AG04450 (cell line): ENCODE data around the gene PMEL. TPM values are rescaled to one million over a fixed set of nuclear protein-coding genes. Genes with fewer than 3 reads are reported as not detected.

Experiments used
- CTCF ChIA-PET: fragments of 300-600, 350-600 bp; formaldehyde crosslinking; extraction: SDS; loops from one replicate; lab custom pipeline; 2022; ENCODE audit warnings: antibody characterized with exemption, inconsistent platforms; lab: Charles Lee
- POLR2A ChIA-PET: fragments of 350-600 bp; formaldehyde crosslinking; extraction: SDS; loops from one replicate; lab custom pipeline; 2021; ENCODE audit warnings: antibody characterized with exemption, inconsistent platforms; lab: Yijun Ruan, JAX
- DNase-seq: peaks from one replicate; pipeline ENCODE4 v3.0.0-alpha.2; 2011; ENCODE audit warnings: low read depth, low spot score
- H3K27ac ChIP-seq: one replicate; pipeline ENCODE4 v1.5.1; 2012; ENCODE audit warnings: low read depth, low read length, control low read depth
- H3K27me3 ChIP-seq: one replicate; pipeline ENCODE4 v1.6.0; 2012; ENCODE audit warnings: low read length; ENCODE audit not compliant: control insufficient read depth, insufficient read depth
- H3K4me3 ChIP-seq: 2 replicates; pipeline ENCODE4 v1.5.1; 2011; ENCODE audit warnings: mild to moderate bottlenecking, low read depth, low read length, control low read depth
- H3K9me3 ChIP-seq: 2 replicates; pipeline ENCODE4 v1.5.1; 2012; ENCODE audit warnings: low read length; ENCODE audit not compliant: control insufficient read depth, insufficient read depth
- polyA plus RNA-seq: library from polyadenylated mRNA; depleted of rRNA; stranded (reverse); fragments of >200 nt; gene quantifications from 2 replicates; pipeline ENCODE4 v1.2.3, GENCODE V29; 2011
- TF ChIP-seq, protein P1 (sequence below): IDR thresholded peaks from 2 replicates; pipeline ENCODE4 v1.5.1; 2011; ENCODE audit warnings: low read depth, low read length, control low read depth, inconsistent platforms

PMEL gene
- polyA plus RNA-seq, 1 experiment, result 1.6 TPM

DNA sequence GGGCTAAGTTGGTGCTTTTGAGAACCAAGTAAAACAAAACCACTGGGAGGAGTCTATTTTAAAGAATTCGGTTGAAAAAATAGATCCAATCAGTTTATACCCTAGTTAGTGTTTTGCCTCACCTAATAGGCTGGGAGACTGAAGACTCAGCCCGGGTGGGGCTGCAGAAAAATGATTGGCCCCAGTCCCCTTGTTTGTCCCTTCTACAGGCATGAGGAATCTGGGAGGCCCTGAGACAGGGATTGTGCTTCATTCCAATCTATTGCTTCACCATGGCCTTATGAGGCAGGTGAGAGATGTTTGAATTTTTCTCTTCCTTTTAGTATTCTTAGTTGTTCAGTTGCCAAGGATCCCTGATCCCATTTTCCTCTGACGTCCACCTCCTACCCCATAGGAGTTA is 6.2 kb upstream of the PMEL start:
- peak overlapping the region; percentile 31 for H3K4me3 ChIP-seq
- H3K9me3 ChIP-seq, result peaks cover 4% of the 10 kb centered on the region; the same call in 1 of the 2 replicates
- CTCF ChIA-PET, result interaction anchor here (0.9 kb wide), 1 partner anchor 17 kb away, joined by 5 read pairs; no protein-coding TSS in a partner anchor
- H3K27ac ChIP-seq, result peak overlapping the region; percentile 48
- POLR2A ChIA-PET, result no interaction called here
- DNase-seq, result no peak
- H3K27me3 ChIP-seq, result no peaks in the 10 kb centered on the region
- TF ChIP-seq, protein P1, sequence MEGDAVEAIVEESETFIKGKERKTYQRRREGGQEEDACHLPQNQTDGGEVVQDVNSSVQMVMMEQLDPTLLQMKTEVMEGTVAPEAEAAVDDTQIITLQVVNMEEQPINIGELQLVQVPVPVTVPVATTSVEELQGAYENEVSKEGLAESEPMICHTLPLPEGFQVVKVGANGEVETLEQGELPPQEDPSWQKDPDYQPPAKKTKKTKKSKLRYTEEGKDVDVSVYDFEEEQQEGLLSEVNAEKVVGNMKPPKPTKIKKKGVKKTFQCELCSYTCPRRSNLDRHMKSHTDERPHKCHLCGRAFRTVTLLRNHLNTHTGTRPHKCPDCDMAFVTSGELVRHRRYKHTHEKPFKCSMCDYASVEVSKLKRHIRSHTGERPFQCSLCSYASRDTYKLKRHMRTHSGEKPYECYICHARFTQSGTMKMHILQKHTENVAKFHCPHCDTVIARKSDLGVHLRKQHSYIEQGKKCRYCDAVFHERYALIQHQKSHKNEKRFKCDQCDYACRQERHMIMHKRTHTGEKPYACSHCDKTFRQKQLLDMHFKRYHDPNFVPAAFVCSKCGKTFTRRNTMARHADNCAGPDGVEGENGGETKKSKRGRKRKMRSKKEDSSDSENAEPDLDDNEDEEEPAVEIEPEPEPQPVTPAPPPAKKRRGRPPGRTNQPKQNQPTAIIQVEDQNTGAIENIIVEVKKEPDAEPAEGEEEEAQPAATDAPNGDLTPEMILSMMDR, result no peak

DNA sequence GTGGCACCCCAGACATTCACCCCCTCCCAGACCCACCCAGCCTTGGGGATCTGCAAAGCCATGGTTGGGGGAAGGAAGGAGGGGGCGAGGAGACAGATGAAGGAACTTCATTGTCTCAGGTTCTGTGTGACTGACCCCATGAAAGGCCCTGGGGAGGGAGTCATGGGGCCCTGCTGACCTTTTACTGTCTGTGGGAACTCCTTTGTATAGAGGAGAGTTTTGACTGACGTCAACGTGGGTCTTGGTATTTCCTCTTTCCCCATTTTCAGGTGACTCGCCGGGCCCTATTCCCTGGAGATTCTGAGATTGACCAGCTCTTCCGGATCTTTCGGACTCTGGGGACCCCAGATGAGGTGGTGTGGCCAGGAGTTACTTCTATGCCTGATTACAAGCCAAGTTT is 4.9 kb upstream of the PMEL start:
- DNase-seq, result no peak
- H3K27ac ChIP-seq, result peak overlapping the region; percentile 52
- CTCF ChIA-PET, result interaction anchor here (1.0 kb wide), 1 partner anchor 16 kb away, joined by 3 read pairs; no protein-coding TSS in a partner anchor
- POLR2A ChIA-PET, result interaction anchor here (0.7 kb wide), 1 partner anchor 25 kb away, joined by 7 read pairs; no protein-coding TSS in a partner anchor
- peaks cover 4% of the 10 kb centered on the region; the same call in 1 of the 2 replicates for H3K9me3 ChIP-seq
- TF ChIP-seq, protein P1, result no peak
- no peak overlapping the region for H3K4me3 ChIP-seq
- no peaks in the 10 kb centered on the region for H3K27me3 ChIP-seq

DNA sequence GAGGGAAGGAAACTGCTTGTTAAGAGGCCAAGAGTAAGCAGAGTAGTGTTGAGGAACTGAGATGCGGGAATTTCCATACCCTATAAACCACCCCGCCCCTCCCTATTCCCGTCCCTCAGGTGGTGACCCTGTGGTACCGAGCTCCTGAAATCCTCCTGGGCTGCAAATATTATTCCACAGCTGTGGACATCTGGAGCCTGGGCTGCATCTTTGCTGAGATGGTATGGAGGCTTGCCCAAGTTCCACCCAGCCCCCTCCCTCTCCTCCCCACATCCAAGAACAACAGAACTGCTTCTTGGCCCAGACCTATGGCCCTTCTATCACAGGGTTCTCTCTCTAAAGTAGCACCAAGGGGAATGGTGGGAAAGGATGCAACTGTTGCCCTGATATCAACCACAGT is 3.5 kb upstream of the PMEL start:
- TF ChIP-seq, protein P1, result no peak
- Histone ChIP-seq H3K27me3 (no peaks in the 10 kb centered on the region), H3K9me3 (peaks cover 4% of the 10 kb centered on the region; the same call in 1 of the 2 replicates), H3K27ac (no peak overlapping the region), H3K4me3 (no peak overlapping the region)
- no peak for DNase-seq
- ChIA-PET CTCF (interaction anchor here (0.6 kb wide), 1 partner anchor 39 kb away, joined by 3 read pairs; no protein-coding TSS in a partner anchor), POLR2A (interaction anchor here (0.6 kb wide), 1 partner anchor 149 kb away, joined by 3 read pairs; no protein-coding TSS in a partner anchor)

DNA sequence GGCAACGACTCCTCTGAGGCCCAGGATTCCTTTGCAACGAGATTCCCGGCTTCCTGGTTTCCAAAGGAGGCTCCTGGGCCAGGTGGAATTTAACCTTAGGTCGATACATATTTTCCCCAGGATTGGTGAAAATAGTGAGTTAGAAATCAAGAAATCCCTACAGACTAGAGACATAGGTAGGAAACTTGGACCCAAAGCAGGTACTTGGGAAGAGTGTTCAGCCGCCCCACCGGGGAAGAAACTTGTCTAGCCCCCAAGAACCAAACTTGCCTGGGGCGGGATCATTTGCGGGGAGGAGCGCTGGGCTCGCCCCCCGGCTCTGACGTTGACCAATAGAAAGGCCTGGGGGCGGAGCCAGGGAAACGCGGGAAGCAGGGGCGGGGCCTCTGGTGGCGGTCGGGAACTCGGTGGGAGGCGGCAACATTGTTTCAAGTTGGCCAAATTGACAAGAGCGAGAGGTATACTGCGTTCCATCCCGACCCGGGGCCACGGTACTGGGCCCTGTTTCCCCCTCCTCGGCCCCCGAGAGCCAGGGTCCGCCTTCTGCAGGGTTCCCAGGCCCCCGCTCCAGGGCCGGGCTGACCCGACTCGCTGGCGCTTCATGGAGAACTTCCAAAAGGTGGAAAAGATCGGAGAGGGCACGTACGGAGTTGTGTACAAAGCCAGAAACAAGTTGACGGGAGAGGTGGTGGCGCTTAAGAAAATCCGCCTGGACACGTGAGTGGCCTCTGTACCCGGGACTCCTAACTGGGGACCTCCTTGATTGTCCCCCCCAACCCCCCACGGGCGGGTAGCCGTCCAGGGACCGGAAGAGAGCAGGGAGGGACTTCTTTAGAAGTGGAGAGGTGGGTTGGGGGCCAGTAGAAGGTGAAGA is 803 bp upstream of the PMEL start, which contains the start of gene CDK2:
Gene CDK2, plus strand, starts transcription at position 423 of the 874 bp plus-strand sequence. Its CDS starts 179 bp downstream, at position 602.
- TF ChIP-seq, protein P1, result no peak
- Histone ChIP-seq H3K27ac (peak within 1 kb of the TSS; percentile 39), H3K4me3 (peak within 1 kb of the TSS; percentile 86), H3K27me3 (no peaks in the 10 kb centered on the region), H3K9me3 (no peaks in the 10 kb centered on the region; the same call in 1 of the 2 replicates)
- ChIA-PET POLR2A (interaction anchor here (1.2 kb wide), 1 partner anchor 148 kb away, joined by 4 read pairs; no protein-coding TSS in a partner anchor), CTCF (interaction anchor here (1.0 kb wide), 1 partner anchor 36 kb away, joined by 5 read pairs; no protein-coding TSS in a partner anchor)
- no peak for DNase-seq
